Natural killer cell (primary cell): ENCODE data around the gene CACUL1. TPM values are rescaled to one million over a fixed set of nuclear protein-coding genes. Genes with fewer than 3 reads are reported as not detected.
"Not testable (repeated sequence)": the region's sequence is repeated elsewhere in the genome, so short reads cannot be mapped to it uniquely, and the experiment has no call there.

Experiments
- ATAC-seq, 3 donors: fragments of 150-1000 bp in 2 of 3; fragments of 200-7000 bp in 1 of 3; cut with Tn5 transposase; 1 replicate in 1 of 3; 2 replicates in 2 of 3; pipeline ENCODE4 v1.10.0; 2021; ENCODE audit warnings: mild to moderate bottlenecking in 2 of 3, moderate library complexity in 2 of 3
- DNase-seq, 2 donors: peaks; one replicate each; pipeline versions ENCODE4 v3.0.0 to v3.0.0-alpha.2; 2013 to 2021; ENCODE audit warnings: mixed read lengths in 1 of 2
- H3K27ac ChIP-seq: one replicate; pipeline ENCODE4 v1.5.1; 2013; ENCODE audit warnings: mild to moderate bottlenecking, low read length
- H3K27me3 ChIP-seq: one replicate; pipeline ENCODE4 v1.6.1; 2013; ENCODE audit warnings: low read length; ENCODE audit not compliant: control insufficient read depth, insufficient read depth
- H3K36me3 ChIP-seq: one replicate; pipeline ENCODE4 v1.6.1; 2013; ENCODE audit warnings: low read length; ENCODE audit not compliant: control insufficient read depth, insufficient read depth
- H3K4me1 ChIP-seq: one replicate; pipeline ENCODE4 v1.6.1; 2013; ENCODE audit warnings: low read length; ENCODE audit not compliant: control insufficient read depth, insufficient read depth
- H3K4me3 ChIP-seq: one replicate; pipeline ENCODE4 v1.5.1; 2013; ENCODE audit warnings: low read length
- H3K9me3 ChIP-seq: one replicate; pipeline ENCODE4 v1.6.1; 2013; ENCODE audit warnings: low read length; ENCODE audit not compliant: control insufficient read depth, insufficient read depth
- H3K27ac Mint-ChIP-seq, 2 donors: one replicate each; pipeline ENCODE4 v1.8.0; 2022; ENCODE audit warnings: mild to moderate bottlenecking in 2 of 2, mixed read lengths in 2 of 2, moderate library complexity in 1 of 2
- H3K27me3 Mint-ChIP-seq, 2 donors: one replicate each; pipeline ENCODE4 v1.8.0; 2022; ENCODE audit warnings: low read depth in 2 of 2, mixed read lengths in 2 of 2
- H3K36me3 Mint-ChIP-seq: one replicate; pipeline ENCODE4 v1.8.0; 2022; ENCODE audit warnings: mixed read lengths
- H3K4me1 Mint-ChIP-seq, 2 donors: one replicate each; pipeline ENCODE4 v1.8.0; 2022; ENCODE audit warnings: mixed read lengths in 2 of 2
- H3K4me3 Mint-ChIP-seq: one replicate; pipeline ENCODE4 v1.8.0; 2022; ENCODE audit warnings: mild to moderate bottlenecking, moderate library complexity, mixed read lengths
- H3K9me3 Mint-ChIP-seq, 2 donors: one replicate each; pipeline ENCODE4 v1.8.0; 2022; ENCODE audit warnings: mixed read lengths in 2 of 2
- CTCF ChIP-seq: fragments of 200-600 bp; IDR thresholded peaks from one replicate; pipeline ENCODE4 v1.8.0; 2022; ENCODE audit warnings: antibody characterized with exemption
- WGBS: methylation state at CpG from one replicate; pipeline ENCODE4 v1.1.7; 2013; ENCODE audit warnings: missing lambda C conversion rate; ENCODE audit not compliant: insufficient coverage; 5-methylcytosine and 5-hydroxymethylcytosine counted together
- intact Hi-C: fragments of 100-400 bp; cut with micrococcal nuclease; formaldehyde crosslinking; loops from one replicate; pipeline ENCODE4 v1.14.2; 2022
- total RNA-seq, 4 donors: library from RNA; stranded (reverse); fragments of 120-200 nt in 1 of 4; gene quantifications; one replicate each; pipeline versions ENCODE4 v1.2.3 to v1.2.4, GENCODE V29; 2013 to 2022

The CACUL1 gene
- total RNA-seq, 3 donors from 2014 or later (not counting 1 experiment from before 2014, with no cell fraction given): 45.4 to 65.9 (median 47.6) TPM

- no peaks in the 10 kb centered on the region for H3K9me3 Mint-ChIP-seq
- no peaks in the 10 kb centered on the region for H3K9me3 ChIP-seq
- peaks cover 7% of the 10 kb centered on the region in 2 donors for H3K4me1 Mint-ChIP-seq
- H3K36me3 ChIP-seq: peaks cover 4% of the 10 kb centered on the region
- H3K27ac Mint-ChIP-seq: no peak overlapping the region
- H3K4me1 ChIP-seq: peaks cover 13% of the 10 kb centered on the region
- no peak for TF ChIP-seq CTCF
- H3K27me3 Mint-ChIP-seq: no peaks in the 10 kb centered on the region
- H3K27me3 ChIP-seq: no peaks in the 10 kb centered on the region
- no peak overlapping the region for H3K4me3 Mint-ChIP-seq
- H3K4me3 ChIP-seq: no peak overlapping the region
- intact Hi-C loops: no loop called here
- H3K36me3 Mint-ChIP-seq: no peaks in the 10 kb centered on the region
- ATAC-seq: no peak
- WGBS: 80% methylated on average over 6 of the region's 6 CpGs
- no peak overlapping the region for H3K27ac ChIP-seq
- DNase-seq: no peak
Observed at GRCh38 chr10:118672153-118672552, 82.6 kb downstream of the CACUL1 start.

GRCh38 chr10:118671221-118671620 lies 83.5 kb downstream of the CACUL1 start:
- DNase-seq, intact Hi-C loops, H3K4me1 Mint-ChIP-seq, H3K27me3 Mint-ChIP-seq, H3K27me3 ChIP-seq, H3K9me3 Mint-ChIP-seq, H3K27ac ChIP-seq, H3K4me3 ChIP-seq, H3K27ac Mint-ChIP-seq, ATAC-seq, H3K4me3 Mint-ChIP-seq, H3K9me3 ChIP-seq, H3K36me3 Mint-ChIP-seq, H3K36me3 ChIP-seq: not testable (repeated sequence)
- WGBS: 88% methylated on average over 3 of the region's 3 CpGs
- H3K4me1 ChIP-seq: peaks cover 13% of the 10 kb centered on the region

DNA sequence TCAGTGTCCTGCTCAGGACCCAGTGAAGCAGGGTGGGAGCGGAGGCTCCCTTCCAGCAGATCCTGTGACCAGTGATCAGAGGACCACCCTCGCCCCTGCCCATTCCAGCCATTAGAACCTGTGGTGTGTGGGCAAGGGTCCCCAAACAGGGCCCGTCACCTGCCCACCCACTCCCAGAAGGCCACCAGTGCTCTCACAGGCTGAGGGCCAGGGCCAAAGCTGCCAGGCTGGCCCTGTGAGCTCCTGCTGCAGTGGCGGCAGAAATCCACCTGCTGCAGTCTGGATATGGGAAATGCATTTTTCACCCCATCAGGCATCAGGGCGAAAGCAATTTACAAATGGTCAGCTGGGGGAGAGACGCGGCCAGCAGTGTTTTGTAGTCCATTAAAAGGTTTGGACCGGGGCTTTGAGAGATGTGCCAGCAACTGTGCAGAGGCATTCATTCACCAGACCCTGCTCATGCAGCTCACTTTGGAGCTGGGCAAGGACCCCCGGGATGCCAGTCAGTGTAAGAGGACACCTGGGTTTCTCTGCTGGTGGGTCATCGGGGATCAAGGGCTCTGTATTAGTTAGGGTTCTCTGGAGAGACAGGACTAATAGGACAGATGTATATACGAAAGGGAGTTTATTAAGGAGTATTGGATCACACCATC lies 84.2 kb downstream of the CACUL1 start:
- H3K4me1 ChIP-seq: peaks cover 13% of the 10 kb centered on the region
- no peak overlapping the region for H3K4me3 ChIP-seq
- H3K9me3 Mint-ChIP-seq: no peaks in the 10 kb centered on the region
- ATAC-seq (no peak), DNase-seq (no peak)
- H3K36me3 ChIP-seq: peaks cover 4% of the 10 kb centered on the region
- peaks cover 7% of the 10 kb centered on the region in 2 donors for H3K4me1 Mint-ChIP-seq
- no peaks in the 10 kb centered on the region for H3K27me3 Mint-ChIP-seq
- no peaks in the 10 kb centered on the region for H3K36me3 Mint-ChIP-seq
- H3K4me3 Mint-ChIP-seq: no peak overlapping the region
- H3K27me3 ChIP-seq: no peaks in the 10 kb centered on the region
- H3K9me3 ChIP-seq: no peaks in the 10 kb centered on the region
- intact Hi-C loops: no loop called here
- WGBS: 93% methylated on average over 11 of the region's 11 CpGs
- H3K27ac ChIP-seq: no peak overlapping the region
- TF ChIP-seq CTCF: no peak
- no peak overlapping the region for H3K27ac Mint-ChIP-seq

- H3K4me3 ChIP-seq: no peak overlapping the region
- peaks cover 2% of the 10 kb centered on the region for H3K27me3 ChIP-seq
- H3K36me3 ChIP-seq: peaks cover 4% of the 10 kb centered on the region
- WGBS: 73% methylated on average over 2 of the region's 3 CpGs
- H3K27ac Mint-ChIP-seq: no peak overlapping the region
- intact Hi-C loops: no loop called here
- peaks cover 13% of the 10 kb centered on the region for H3K4me1 ChIP-seq
- DNase-seq: no peak
- H3K36me3 Mint-ChIP-seq: no peaks in the 10 kb centered on the region
- no peak for TF ChIP-seq CTCF
- no peak overlapping the region for H3K27ac ChIP-seq
- no peaks in the 10 kb centered on the region for H3K9me3 Mint-ChIP-seq
- no peak overlapping the region for H3K4me3 Mint-ChIP-seq
- H3K4me1 Mint-ChIP-seq: peaks cover 7% of the 10 kb centered on the region in 2 donors
- H3K27me3 Mint-ChIP-seq: peaks cover under 1 to 5% of the 10 kb centered on the region in 2 donors
- no peaks in the 10 kb centered on the region for H3K9me3 ChIP-seq
- ATAC-seq: no peak
Observed at GRCh38 chr10:118669835-118670234, 84.9 kb downstream of the CACUL1 start.
